Measurements from ENCODE around the gene BRD1.
"Not testable (repeated sequence)": the region's sequence is repeated elsewhere in the genome, so short reads cannot be mapped to it uniquely, and the experiment has no call there.

Gene BRD1

GRCh38 chr22:49767355-49768062 lies 60.2 kb downstream of the BRD1 start:
- DNase-seq, result peak; percentile 50

GRCh38 chr22:49765951-49766350 lies 61.7 kb downstream of the BRD1 start:
- no peak for DNase-seq

DNA sequence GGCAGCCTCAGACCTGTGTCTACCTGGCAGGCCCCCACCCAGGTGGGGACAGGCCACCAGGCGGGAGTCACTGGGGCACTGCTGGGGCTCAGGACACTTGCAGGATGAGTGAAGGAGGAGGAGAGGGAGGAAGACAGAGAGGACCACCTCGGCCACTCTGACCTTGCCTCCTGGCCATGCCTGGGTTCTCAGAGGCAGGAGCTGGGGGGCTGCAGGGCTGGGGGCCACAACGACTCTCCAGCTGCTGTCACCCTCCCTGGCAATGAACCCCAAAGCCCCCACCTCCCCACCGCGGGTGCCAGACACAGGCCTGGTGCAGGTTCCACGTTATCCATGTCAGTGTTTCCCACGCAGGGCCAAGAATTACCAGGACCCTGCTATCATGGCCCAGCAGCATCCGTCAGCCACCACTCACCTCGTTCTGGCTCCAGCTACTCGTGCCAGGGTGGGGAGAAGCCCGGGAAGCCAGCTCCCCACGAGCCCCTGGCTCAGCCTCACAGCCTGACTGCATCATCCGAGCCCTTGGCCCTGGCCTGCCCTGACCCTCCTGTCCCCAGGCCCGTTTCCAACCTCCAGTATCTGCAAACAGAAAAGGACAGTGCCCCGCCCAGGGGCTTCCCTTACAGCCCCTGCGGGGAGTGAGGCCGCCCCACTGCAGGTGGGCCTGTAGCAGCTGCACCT lies 62.4 kb downstream of the BRD1 start:
- no peak for DNase-seq

GRCh38 chr22:49764127-49764581 lies 63.5 kb downstream of the BRD1 start:
- DNase-seq, result peak; percentile 51

DNA sequence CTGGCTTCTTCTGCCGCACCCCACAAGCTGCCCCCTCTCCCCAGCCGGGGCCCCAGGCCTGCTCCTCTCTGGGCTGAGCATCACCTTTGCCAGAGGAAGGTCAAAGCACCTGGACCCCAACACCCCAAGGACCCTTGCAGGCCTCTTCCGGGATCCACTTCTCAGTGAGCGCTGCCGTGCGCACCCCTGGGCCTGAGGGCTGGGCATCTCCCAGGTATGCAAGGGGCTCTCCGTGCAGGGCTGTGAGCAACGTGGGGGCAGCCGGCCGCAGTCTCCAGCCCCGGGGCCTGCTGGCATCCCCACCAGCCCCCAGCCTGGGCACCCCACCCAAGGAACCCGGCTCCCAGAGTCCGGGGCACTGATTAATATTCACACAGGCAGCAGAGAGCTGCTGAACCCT lies 64.0 kb downstream of the BRD1 start:
- no peak for DNase-seq

DNA sequence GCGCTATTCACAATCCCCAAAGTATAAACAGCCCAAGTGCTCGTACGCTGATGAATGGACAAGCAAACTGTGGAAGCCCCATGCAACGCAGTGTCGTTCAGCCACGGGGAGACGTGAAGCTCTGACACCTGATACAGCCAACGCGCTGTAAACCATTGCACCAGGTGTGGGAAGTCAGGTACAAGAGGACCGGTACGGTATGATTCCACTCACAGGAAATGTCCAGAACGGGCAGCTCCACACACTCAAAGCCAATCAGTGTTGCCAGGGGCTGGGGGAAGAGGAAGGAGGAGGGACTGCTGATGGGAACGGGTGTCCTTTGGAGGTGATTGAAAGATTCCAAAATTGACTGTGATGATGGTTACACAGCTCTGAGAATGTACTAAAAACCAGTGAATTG lies 64.5 kb downstream of the BRD1 start:
- no peak for DNase-seq

- not testable (repeated sequence) for DNase-seq
These were observed 65.1 kb downstream of the BRD1 start for GRCh38 chr22:49762571-49762970.

- no peak for DNase-seq
These were observed 65.8 kb downstream of the BRD1 start for GRCh38 chr22:49761836-49762235.

DNA sequence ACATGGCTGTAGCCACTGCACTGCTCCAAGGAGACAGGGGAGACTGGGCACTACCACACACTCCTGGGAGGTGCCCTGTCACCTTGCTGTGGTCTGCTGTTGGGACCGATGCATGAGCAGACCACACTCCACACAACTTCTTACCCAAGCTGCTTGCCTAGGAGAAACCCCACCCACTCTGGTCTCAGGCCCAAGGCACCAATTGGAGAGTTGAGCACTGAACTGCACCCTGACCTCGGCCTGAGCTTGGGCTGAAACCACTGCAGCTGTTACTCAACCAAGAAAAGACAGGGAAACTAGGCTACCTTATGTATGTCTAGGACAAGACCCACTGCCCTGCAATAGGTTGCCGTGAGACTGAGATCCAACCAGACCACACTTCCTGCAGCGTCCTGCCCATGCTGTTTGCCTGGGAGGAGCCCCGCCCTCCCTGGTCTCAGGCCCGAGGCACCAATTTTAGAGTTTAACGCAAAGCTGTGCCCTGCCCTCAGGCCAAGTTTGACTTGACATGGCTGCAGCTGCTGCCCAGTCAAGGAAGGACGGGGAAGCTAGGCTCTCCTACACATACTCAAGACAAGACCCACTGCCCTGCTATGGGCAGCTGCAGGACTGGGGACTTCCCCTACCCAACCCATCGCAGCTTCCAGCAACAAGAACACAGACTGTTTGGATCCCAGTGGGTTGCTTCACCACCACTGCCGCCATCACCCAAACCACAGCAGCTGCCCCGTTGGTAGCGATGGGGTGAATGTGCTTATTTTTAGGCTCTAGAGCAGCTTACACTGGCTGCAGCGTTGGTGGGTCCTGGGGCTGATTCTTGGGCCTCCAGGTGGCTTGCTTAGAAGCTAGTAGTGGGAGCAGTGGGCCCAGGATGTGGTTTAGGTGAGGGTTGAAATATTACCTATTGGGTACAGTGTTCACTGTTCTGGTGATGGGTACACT lies 66.8 kb downstream of the BRD1 start:
- no peak for DNase-seq

DNA sequence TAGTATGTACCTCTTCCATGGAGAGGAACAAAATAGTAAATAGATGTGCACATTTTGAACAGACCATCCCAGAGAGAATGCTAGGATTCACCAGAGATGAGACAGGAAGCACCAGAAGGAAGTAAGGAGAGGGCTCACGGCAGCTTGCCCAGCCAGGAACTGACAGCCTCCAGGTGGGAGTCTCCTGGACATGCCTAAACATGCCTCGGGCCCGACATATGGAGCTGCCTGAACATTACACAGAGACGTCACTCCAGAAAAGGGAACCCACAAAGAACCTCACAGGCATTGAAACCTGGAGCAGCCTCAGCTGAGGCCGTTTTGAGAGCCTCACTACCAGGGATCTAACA lies 67.4 kb downstream of the BRD1 start:
- DNase-seq, result no peak

DNA sequence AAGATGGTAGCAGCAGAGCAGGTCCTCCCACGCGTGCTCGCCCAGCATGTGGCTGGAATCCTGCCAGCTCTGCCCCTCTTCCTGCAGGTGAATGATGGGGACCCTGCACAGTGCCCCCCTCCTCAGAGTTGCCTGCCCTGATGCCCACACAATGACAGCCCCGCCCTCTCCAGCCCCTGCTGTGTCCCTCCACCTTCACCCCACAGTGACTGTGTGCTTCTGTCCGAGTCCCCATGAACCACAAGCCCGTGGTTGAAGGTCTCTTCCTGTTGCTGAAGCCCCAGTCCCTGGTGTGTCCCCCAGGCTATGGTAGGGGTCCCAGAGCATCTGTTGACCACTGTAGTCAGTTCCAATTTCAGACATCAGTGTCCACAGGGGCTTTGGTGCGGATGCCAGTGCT lies 71.0 kb downstream of the BRD1 start:
- DNase-seq, result no peak

GRCh38 chr22:49756201-49756600 lies 71.5 kb downstream of the BRD1 start:
- no peak for DNase-seq

- DNase-seq, result no peak
These were observed 72.1 kb downstream of the BRD1 start for GRCh38 chr22:49755631-49756001.

DNA sequence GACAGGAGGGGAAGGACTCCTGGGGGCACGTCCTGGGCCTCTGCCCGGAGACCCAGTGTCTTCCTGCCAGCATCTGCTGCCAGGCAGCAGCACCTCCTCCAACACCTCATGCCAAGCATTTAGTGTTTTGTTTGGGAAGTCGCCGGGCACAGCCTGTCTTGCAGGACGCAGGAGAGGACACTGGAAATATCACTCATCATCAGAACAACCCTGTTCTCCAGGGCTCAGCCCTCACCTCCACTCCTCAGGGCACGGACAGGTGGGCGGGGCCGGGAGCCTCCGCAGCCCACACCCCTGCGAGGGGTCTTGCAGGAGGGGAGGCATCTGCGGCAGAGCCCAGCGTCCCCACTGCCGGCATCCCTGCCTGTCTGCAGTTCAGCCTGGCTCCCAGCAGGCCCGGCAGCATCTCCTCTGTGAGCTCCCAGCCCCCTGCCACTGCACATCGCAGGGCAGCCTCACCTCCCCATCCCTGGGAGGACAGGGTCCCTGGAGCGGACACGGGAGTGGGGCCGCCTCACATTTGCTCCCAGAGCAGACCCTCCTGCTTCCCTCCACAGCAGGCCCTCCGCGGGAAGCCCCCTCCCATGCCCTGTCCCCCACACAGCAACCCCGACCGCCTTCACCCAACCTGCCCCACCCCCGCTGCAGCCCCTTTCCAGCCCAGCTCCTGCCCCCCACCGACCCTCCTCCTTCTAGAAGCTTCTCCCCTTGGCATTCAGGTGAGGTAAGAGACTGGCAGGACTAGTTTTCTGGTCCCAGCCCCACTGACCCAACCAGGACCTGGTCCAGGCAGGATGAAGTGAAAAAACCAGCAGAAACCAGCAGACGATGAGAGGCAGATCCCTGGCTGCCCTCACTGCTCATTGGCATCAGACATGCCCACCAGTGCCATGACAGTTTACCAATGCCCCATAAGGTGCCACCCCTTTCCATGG lies 72.7 kb downstream of the BRD1 start:
- DNase-seq, result no peak

GRCh38 chr22:49753961-49754695 lies 73.5 kb downstream of the BRD1 start:
- DNase-seq, result no peak

GRCh38 chr22:49753276-49753890 lies 74.3 kb downstream of the BRD1 start:
- no peak for DNase-seq

GRCh38 chr22:49752598-49753091 lies 75.0 kb downstream of the BRD1 start:
- DNase-seq, result no peak

GRCh38 chr22:49751966-49752597 lies 75.6 kb downstream of the BRD1 start:
- DNase-seq, result no peak

- no peak for DNase-seq
These were observed 76.2 kb downstream of the BRD1 start for GRCh38 chr22:49751318-49751965.
